HEK293T (cell line): Measurements from ENCODE around the gene MAP2K1.

Experiments
- ARNT ChIP-seq: fragments of 450-650 bp; IDR thresholded peaks from 2 replicates; pipeline ENCODE4 v1.6.1; 2017; ENCODE audit warnings: mild to moderate bottlenecking
- BHLHE40 ChIP-seq: fragments of 450-650 bp; IDR thresholded peaks from 2 replicates; pipeline ENCODE4 v1.6.1; 2016; ENCODE audit warnings: mild to moderate bottlenecking, moderate library complexity, borderline replicate concordance
- ELF4 ChIP-seq: fragments of 450-650 bp; IDR thresholded peaks from 2 replicates; pipeline ENCODE4 v1.6.1; 2017; ENCODE audit warnings: antibody characterized with exemption
- FOXA1 ChIP-seq: fragments of 450-650 bp; IDR thresholded peaks from 2 replicates; pipeline ENCODE4 v1.6.1; 2016; ENCODE audit warnings: mild to moderate bottlenecking
- FOXK2 ChIP-seq: fragments of 450-650 bp; IDR thresholded peaks from 2 replicates; pipeline ENCODE4 v1.6.1; 2016; ENCODE audit warnings: mild to moderate bottlenecking
- FOXM1 ChIP-seq: fragments of 450-650 bp; IDR thresholded peaks from 2 replicates; pipeline ENCODE4 v1.6.1; 2017; ENCODE audit warnings: mild to moderate bottlenecking, borderline replicate concordance
- HDGF ChIP-seq: fragments of 450-650 bp; IDR thresholded peaks from 2 replicates; pipeline ENCODE4 v1.6.1; 2017; ENCODE audit warnings: antibody characterized with exemption, borderline replicate concordance
- LEF1 ChIP-seq: fragments of 450-650 bp; IDR thresholded peaks from 2 replicates; pipeline ENCODE4 v1.6.1; 2017; ENCODE audit warnings: mild to moderate bottlenecking, borderline replicate concordance
- NFRKB ChIP-seq: fragments of 450-650 bp; IDR thresholded peaks from 2 replicates; pipeline ENCODE4 v1.6.1; 2016; ENCODE audit warnings: mild to moderate bottlenecking, moderate library complexity
- SP1 ChIP-seq: fragments of 450-650 bp; IDR thresholded peaks from 2 replicates; pipeline ENCODE4 v1.6.1; 2017
- SUZ12 ChIP-seq: fragments of 450-650 bp; IDR thresholded peaks from 2 replicates; pipeline ENCODE4 v1.6.1; 2016; ENCODE audit warnings: mild to moderate bottlenecking
- TARDBP ChIP-seq: fragments of 450-650 bp; IDR thresholded peaks from 2 replicates; pipeline ENCODE4 v1.6.1; 2016
- ZNF384 ChIP-seq: fragments of 450-650 bp; IDR thresholded peaks from 2 replicates; pipeline ENCODE4 v1.6.1; 2016

GRCh38 chr15:66481107-66481856 lies 94.6 kb downstream of the MAP2K1 start:
- TF ChIP-seq LEF1 (no peak), BHLHE40 (no peak), NFRKB (no peak), TARDBP (no peak), HDGF (no peak), SUZ12 (no peak), FOXA1 (no peak), SP1 (no peak), ARNT (no peak), FOXM1 (no peak), ELF4 (no peak), FOXK2 (no peak), ZNF384 (no peak)
